GM19099 (cell line): ENCODE measurements around the gene RIMBP2.

Experiments
- POLR2A ChIP-seq: IDR thresholded peaks from 3 replicates; pipeline ENCODE4 v1.6.1; 2011; ENCODE audit warnings: low read depth; ENCODE audit not compliant: insufficient read length; ENCODE audit errors: extremely low read depth

RIMBP2 gene

DNA sequence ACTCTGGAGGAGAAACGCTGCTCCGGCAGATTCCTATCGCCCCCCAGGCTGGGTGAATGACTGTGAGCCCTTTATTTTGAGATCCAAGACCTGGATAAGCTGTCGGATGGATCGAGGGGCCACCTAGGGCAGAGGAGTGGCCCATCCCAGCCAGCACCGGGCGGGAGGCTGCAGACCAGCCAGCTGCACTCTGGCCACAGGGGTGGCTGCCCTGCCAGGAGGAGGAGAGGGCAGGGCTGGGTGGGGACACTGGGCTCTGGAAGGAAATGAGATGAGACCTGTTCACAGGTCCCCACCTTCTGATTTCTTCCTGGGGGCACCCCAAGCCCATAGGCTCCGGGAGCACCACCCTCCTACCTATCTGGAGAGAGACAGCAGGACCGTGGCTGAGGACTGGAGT lies 238.4 kb downstream of the RIMBP2 start:
- TF ChIP-seq POLR2A, result no peak

DNA sequence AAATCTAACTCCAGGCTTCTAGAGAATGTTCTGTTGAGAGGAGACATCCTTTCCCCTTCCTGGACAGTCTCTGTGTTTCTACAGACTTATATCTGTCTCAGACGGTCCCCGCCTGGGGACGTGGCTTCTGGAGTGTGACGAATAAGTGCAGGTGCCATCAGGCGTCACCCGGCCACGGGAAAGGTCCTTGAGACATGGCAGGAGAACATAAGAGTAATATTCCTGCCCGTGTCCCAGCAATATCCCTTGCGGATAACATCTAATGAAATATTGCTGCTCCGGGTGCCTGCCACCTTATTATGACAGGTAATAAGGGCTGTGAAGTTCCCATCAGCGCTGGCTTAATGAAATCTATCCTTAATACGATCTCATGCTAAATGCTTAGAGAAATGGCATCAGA lies 238.8 kb downstream of the RIMBP2 start:
- TF ChIP-seq POLR2A, result no peak

DNA sequence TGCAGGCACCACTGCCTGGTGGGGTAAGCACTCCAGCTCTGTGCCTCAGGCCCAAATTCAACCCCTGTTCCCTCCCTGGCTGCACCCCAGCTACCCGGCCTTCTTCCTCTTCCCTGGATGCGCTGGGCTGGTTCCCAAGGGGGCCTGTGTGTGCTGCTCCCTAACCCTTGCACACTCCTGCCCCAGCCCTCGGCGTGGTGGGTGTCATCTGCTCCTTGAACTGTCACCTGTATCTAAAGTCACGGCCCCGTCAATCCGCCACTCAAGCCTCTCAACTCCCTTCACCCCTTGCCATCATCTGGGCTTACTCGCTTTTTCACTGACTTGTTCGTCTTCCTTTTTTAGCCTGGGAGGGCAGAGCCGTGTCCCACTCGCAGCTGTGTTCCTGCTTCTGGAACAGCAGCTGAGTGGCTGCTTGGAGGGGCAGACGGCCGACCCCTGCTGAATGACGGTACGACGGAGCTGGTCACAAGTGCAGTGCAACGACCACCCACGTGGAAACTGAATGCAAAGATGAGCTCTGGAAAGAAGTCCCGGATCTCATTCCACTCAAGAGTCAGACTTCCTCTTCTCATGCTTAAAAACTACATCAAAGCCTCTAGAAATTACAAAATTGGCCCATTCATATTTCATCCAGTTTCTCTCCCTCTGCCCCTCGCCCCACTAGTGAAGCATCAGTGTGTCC lies 239.5 kb downstream of the RIMBP2 start:
- TF ChIP-seq POLR2A, result no peak

DNA sequence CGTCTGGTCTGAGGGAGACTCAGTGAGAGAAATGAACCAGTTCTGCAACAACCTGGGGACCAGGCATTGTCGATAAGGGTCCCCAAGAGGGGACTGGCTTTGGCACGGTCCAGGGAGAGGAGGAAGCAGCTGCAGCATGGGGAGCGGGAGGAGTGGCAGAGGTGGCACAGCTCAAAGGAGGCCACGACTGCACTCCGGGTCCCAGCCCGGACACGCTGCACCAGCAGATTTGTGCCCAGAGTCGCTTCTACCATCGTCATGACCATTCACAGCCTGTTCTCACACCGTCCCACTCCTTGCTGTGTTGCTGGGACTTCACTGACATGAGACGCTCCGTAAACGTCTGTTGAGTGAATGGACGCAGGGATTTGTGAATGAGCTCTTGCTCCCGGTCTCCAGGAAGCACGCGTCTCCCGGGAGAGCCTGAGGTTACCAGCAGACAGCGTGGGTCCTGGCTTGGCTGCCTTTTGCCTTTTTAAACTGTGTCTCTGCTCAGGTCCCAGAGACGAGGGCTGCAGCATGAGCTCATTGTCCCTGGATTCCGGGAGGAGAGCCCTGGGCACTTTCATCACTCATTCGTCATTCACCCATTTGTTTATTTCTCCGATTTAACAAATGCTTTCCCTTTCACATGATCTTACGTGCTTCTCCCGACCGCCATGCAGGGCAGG lies 241.4 kb downstream of the RIMBP2 start:
- TF ChIP-seq POLR2A, result no peak

DNA sequence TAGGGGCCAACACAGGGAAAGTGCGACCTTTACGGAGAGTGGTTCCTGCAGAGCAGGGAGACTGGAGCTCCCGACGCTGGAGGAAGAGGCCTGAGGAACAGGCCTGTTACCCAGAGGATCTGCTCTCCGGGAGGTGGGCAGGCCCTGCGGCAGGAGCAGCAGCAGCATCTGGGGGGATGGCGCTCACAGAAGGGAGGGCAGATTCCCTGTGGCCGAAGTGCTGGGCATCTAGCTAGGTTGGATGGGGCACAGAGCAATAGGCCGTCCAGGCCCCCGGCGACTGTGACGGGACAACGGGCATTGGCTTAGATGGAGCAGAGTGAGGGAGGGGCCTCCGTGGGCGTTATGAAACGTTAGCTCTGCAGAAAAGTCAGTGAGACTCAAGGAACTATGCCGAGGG lies 242.8 kb downstream of the RIMBP2 start:
- no peak for TF ChIP-seq POLR2A

DNA sequence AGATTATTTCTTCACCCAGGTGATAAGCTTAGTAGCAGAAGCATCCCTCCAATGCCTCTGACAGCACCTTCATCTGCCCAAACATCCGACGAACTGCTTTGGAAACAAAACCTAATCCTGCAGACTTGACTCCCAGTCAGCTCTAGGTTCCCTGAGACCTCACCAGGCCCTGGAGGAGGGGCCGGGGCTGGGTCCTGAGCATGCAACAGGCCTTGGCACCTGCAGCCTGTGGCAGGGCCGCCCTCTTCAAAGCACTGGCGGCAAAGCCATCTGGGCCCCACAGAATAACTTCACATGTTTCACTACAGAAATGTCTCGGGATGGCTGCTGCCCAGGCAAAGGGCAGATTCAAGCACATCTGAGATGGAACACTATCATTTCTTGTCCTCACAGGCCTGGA lies 245.1 kb downstream of the RIMBP2 start:
- no peak for TF ChIP-seq POLR2A

DNA sequence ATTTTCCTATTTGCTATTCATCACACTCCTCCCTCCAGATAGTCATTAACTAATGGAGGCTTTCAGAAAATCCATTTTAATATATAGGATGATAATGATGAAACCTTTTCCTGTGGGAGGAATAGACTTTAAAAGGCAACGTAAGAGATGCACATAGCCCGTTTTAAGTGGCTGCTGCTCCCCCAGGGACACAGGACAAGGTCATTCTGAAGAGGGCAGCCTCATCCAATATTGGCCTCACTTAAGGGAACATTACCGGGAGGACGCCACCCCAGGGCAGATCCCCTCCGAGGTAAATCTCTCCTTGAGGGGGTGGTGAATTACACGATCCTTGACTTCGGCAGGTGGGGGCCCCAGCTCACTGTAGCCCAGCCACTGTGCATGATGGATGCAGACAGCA lies 246.5 kb downstream of the RIMBP2 start:
- TF ChIP-seq POLR2A, result no peak

DNA sequence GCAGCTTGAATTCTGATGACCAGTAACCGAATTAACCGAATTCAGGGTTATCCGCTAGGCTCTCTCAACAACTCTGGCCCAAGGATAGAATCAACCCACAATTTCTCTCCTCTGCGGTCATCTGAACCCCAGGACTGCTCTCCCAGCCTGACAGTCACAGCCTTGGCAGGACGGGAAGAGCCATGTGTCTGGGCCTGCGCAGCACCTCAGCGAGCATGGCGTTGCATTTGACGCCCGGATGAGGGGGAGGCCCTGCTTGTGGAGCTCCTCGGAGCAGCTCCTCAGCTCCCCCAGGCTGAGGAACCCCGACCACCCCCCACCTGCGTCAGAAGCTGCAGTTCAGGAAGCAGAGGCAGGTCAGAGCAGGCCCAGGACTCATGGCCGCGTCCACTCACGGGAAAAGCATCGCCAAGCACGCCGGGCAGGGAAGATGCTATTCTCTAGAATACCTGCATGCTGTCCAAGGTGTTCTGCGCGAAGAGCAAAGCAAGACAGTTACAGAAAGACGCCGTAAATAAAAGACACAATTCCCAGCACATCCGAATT lies 247.3 kb downstream of the RIMBP2 start:
- TF ChIP-seq POLR2A, result no peak

DNA sequence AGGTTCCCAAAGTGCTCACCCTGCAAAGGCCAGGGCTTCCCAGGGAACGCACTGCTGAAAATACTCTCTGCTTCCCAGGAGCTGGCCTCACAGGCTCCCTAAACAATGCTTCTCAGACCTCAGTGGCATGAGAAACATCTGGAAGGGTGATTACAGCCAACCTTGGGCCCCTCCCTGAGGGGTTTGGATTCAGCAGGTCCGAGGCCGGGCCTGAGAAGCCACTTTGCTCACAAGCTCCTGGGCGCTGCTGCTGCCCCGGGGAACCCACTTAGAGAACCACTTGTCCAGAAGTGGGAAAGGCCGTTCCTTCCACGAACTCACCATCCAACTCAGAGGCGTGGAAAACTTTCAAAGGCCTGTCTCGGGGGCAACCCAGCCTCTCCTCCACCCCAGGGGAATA lies 247.9 kb downstream of the RIMBP2 start:
- no peak for TF ChIP-seq POLR2A

DNA sequence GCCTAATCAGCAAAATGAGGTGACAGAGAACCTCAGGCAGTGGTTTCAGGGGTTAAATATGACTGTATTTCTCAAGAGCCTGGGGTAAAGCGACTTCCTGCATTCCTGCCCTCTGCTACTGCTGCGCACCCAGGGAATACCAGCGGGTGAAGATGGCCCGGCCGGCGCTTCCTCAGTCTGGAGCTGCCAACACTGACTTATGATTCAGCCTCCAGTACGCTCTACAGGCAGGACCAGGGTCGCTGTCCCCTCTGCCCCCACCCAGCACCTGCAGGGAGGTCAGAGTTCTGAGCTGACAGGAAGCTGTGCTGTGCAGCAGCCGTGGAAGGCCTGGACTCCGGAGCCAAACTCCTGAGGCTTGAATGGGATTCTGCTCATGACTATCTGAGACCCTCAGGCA lies 250.5 kb downstream of the RIMBP2 start:
- no peak for TF ChIP-seq POLR2A

DNA sequence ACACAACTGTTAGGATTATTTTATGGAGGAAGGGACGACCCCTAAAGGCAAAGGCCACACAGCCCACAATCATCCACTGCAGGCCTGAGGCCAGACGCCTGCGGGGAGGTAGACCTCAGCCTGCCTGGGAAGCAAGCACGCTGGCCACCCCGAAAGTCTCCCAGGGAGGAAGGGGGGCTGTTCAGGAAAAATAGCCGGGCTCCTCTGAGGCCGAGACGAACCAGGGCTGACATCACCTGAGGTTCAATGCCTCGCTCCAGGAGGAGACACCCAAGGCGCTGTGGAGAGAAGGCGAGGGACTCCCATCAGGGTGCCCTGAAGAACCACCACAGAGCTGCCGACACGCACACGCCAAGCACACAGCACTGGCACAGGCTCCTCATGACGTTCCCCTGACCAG lies 251.1 kb downstream of the RIMBP2 start:
- TF ChIP-seq POLR2A, result no peak

DNA sequence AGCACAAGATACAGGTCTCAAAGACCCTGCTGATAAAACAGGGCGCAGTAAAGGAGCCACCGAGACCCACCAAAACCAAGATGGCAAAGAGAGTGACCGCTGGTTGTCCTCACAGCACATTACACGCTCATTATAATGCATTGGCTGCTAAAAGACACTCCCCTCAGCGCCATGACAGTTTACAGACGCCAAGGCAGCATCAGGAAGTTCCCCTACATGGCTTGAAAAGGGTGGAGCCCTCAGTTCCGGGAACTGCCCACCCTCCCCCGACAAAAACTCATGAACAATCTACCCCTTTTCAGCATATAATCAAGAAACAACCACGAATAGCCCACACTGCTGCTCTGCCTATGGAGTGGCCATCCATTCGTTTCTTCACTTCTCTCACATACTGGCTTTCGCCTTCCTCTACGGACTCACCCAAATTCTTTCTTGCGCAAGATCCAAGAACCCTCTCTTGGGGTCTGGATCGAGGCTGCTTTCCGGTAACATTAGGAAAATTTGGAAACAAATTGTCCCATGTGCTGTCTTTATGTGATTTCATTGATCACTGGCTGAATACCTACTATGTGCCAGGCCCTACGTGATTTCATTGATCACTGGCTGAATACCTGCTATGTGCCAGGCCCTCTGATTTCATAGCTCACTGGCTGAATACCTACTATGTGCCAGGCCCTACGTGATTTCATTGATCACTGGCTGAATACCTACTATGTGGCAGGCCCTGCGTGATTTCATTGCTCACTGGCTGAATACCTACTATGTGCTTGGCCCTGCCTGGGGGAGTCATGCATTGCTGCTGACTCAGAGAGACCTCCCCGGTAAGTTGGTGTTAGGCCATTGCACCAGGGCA lies 252.1 kb downstream of the RIMBP2 start:
- TF ChIP-seq POLR2A, result no peak

DNA sequence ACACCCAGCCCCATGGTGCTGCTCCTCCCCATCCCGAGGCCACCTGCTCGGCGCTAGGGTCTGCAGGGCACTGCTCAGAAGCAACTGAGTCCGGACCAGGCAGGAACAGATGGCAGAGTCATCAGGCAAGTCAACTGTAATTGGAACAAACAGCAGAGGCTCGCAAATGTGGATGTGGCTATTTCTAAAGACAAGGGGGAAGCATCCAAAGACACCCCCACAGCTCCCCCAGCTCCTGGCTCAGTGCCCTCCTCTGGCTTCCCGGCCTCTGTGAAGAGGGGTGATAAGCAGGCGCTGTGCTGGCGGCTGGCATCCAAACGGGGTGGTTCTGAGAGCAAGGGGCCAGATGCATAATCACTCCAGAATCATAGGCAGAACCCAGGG lies 252.8 kb downstream of the RIMBP2 start:
- TF ChIP-seq POLR2A, result no peak

DNA sequence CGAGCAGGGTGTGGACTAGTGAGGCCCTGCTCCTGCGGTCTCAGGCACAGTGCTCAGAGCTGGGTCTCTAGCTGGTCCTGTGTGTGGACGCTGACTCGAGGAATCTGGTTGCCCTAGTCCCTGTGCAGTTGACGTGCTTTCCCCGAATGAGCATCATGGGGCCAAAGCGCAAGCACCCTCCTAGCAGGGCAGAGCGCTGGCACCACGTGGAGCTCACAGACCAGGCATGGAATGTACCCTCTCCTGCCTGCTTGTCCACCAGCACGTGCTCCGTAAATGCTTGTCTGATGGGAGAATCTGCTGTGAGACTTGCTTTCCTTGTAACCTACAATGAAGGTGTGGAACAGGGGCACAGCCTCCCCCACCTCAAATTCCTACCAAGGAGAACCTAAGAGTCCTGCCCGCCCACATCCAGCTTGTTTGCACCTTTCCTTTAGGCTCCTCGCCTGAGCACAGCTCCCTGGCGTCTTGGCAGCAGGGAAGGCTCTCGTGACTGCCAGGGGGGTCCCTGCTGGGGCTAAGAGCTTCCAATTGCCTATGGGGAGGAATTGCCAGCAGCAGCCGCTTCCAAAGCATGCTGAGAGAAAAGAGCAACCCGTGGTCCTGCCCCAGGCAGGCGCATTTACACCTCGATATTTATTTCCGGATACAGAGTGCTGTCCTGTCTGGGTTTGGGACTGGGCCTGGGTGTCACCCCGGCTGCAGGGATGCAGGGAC lies 253.4 kb downstream of the RIMBP2 start:
- TF ChIP-seq POLR2A, result no peak
